Spinal cord (tissue), 10 donors: ENCODE measurements around the gene TGM3. TPM values are rescaled to one million over a fixed set of nuclear protein-coding genes. Genes with fewer than 3 reads are reported as not detected.
A peak's percentile ranks its signal among the peaks of the same experiment; 100 is the strongest.

Experiments used
- DNase-seq, 6 donors: peaks; one replicate each; pipeline versions ENCODE4 v3.0.0 to v3.0.0-alpha.2; 2013 to 2015; ENCODE audit warnings: low spot score in 6 of 6, low read depth in 4 of 6
- H3K27ac ChIP-seq: one replicate; pipeline ENCODE4 v1.5.1; 2013; ENCODE audit warnings: low read depth, low read length, control low read depth
- H3K27me3 ChIP-seq: one replicate; pipeline ENCODE4 v1.6.1; 2013; ENCODE audit warnings: low read length; ENCODE audit not compliant: control insufficient read depth, insufficient read depth
- H3K36me3 ChIP-seq: one replicate; pipeline ENCODE4 v1.6.1; 2013; ENCODE audit warnings: low read length; ENCODE audit not compliant: control insufficient read depth, insufficient read depth
- H3K4me1 ChIP-seq: one replicate; pipeline ENCODE4 v1.6.1; 2013; ENCODE audit warnings: low read length; ENCODE audit not compliant: control insufficient read depth, insufficient read depth
- H3K4me3 ChIP-seq: one replicate; pipeline ENCODE4 v1.5.1; 2013; ENCODE audit warnings: low read depth, low read length, control low read depth
- H3K9me3 ChIP-seq: one replicate; pipeline ENCODE4 v1.6.1; 2013; ENCODE audit warnings: low read length; ENCODE audit not compliant: control insufficient read depth, insufficient read depth
- WGBS: methylation state at CpG from one replicate; pipeline ENCODE4 v1.1.5; 2013; ENCODE audit warnings: missing lambda C conversion rate; ENCODE audit not compliant: insufficient coverage; 5-methylcytosine and 5-hydroxymethylcytosine counted together
- long read RNA-seq, 4 donors: transcript quantifications; one replicate each; lab custom pipeline, GENCODE V29; 2026
- polyA plus RNA-seq, 2 donors: library from polyadenylated mRNA; unstranded; fragments of 120-200 nt; gene quantifications; one replicate each; pipeline ENCODE4 v1.2.1, GENCODE V29; 2013; ENCODE audit not compliant: insufficient read length in 2 of 2
- total RNA-seq, 2 donors: library from RNA; depleted of rRNA in 1 of 2; stranded (reverse); fragments of 120-200 nt in 1 of 2; fragments of >200 nt in 1 of 2; gene quantifications; one replicate each; pipeline versions ENCODE4 v1.2.3 to v1.2.4, GENCODE V29; 2013 to 2014
- donor health status: healthy.

Gene TGM3, protein sequence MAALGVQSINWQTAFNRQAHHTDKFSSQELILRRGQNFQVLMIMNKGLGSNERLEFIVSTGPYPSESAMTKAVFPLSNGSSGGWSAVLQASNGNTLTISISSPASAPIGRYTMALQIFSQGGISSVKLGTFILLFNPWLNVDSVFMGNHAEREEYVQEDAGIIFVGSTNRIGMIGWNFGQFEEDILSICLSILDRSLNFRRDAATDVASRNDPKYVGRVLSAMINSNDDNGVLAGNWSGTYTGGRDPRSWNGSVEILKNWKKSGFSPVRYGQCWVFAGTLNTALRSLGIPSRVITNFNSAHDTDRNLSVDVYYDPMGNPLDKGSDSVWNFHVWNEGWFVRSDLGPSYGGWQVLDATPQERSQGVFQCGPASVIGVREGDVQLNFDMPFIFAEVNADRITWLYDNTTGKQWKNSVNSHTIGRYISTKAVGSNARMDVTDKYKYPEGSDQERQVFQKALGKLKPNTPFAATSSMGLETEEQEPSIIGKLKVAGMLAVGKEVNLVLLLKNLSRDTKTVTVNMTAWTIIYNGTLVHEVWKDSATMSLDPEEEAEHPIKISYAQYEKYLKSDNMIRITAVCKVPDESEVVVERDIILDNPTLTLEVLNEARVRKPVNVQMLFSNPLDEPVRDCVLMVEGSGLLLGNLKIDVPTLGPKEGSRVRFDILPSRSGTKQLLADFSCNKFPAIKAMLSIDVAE
- total RNA-seq (under 1 TPM; 0.39 to 0.40 TPM), polyA plus RNA-seq (1 to 10 TPM in 1 of 2 donors, under 1 TPM in 1; 0.39 to 1.3 TPM)
- long read RNA-seq, donor 1: 0 reads
- long read RNA-seq, donor 2: 0 reads
- long read RNA-seq, donor 3: 0 reads
- long read RNA-seq, donor 4: 0 reads

- no peak within 1 kb of the TSS for H3K27ac ChIP-seq
- no peaks in the 10 kb centered on the region for H3K27me3 ChIP-seq
- no peaks in the 10 kb centered on the region for H3K9me3 ChIP-seq
- peaks cover 4% of the 10 kb centered on the region for H3K4me1 ChIP-seq
- WGBS: 46% methylated on average over 13 of the region's 13 CpGs
- DNase-seq: peak in 2 of 6 donors; percentile 30 to 39
- no peaks in the 10 kb centered on the region for H3K36me3 ChIP-seq
- H3K4me3 ChIP-seq: no peak within 1 kb of the TSS
Observed at GRCh38 chr20:2295886-2296515, at the start of gene TGM3. TGM3 (plus strand) TSS chr20:2296001; CDS start chr20:2296064, 63 bp downstream.

GRCh38 chr20:2246069-2246491, 49.7 kb upstream of the TGM3 start:
- Histone ChIP-seq H3K27ac (no peak overlapping the region), H3K4me1 (peaks cover 12% of the 10 kb centered on the region), H3K36me3 (no peaks in the 10 kb centered on the region), H3K27me3 (no peaks in the 10 kb centered on the region), H3K9me3 (no peaks in the 10 kb centered on the region), H3K4me3 (no peak overlapping the region)
- 32% methylated on average over 2 of the region's 3 CpGs for WGBS
- DNase-seq: peak in 2 of 6 donors; percentile 38 to 39

- Histone ChIP-seq H3K27me3 (no peaks in the 10 kb centered on the region), H3K4me1 (peaks cover 12% of the 10 kb centered on the region), H3K36me3 (no peaks in the 10 kb centered on the region), H3K27ac (no peak overlapping the region), H3K9me3 (no peaks in the 10 kb centered on the region), H3K4me3 (no peak overlapping the region)
- 94% methylated on average over 5 of the region's 5 CpGs for WGBS
- DNase-seq: no peak
Observed at GRCh38 chr20:2248837-2249236, 47.0 kb upstream of the TGM3 start.

GRCh38 chr20:2249935-2250334, 45.9 kb upstream of the TGM3 start:
- H3K27me3 ChIP-seq: no peaks in the 10 kb centered on the region
- peaks cover 10% of the 10 kb centered on the region for H3K4me1 ChIP-seq
- H3K27ac ChIP-seq: no peak overlapping the region
- WGBS: 87% methylated on average over 2 of the region's 3 CpGs
- no peak overlapping the region for H3K4me3 ChIP-seq
- DNase-seq: no peak
- no peaks in the 10 kb centered on the region for H3K36me3 ChIP-seq
- no peaks in the 10 kb centered on the region for H3K9me3 ChIP-seq

DNA sequence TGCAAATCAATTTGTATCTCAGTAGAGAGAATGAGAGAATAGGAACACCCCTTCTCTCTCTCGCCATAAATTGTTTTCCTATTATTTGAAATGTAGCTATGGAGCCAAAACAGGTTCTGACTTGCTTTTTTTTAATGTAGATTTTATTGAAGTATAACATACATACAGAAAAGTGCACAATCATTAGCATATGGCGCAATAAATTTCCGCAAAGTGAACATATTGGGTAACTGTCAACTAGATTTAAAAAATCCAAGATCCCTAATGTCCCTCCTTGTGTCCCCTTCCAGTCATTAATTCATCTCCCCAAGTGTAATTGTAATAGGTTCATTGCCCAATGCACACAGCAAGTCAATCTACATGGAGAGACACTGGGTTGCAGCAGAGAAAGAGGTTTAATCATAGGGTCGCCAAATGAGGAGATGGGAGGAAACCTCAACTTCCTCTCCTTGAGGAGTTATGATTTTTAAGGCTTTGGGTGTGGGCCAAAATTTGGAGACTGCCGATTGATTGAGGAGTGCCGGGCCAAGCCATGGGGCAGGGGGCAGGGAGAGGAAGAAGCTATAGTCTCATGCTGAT, 43.3 kb upstream of the TGM3 start:
- no peaks in the 10 kb centered on the region for H3K36me3 ChIP-seq
- WGBS: 53% methylated on average over 3 of the region's 6 CpGs
- no peaks in the 10 kb centered on the region for H3K9me3 ChIP-seq
- no peaks in the 10 kb centered on the region for H3K4me1 ChIP-seq
- no peak overlapping the region for H3K4me3 ChIP-seq
- DNase-seq: no peak
- H3K27me3 ChIP-seq: no peaks in the 10 kb centered on the region
- H3K27ac ChIP-seq: no peak overlapping the region

DNA sequence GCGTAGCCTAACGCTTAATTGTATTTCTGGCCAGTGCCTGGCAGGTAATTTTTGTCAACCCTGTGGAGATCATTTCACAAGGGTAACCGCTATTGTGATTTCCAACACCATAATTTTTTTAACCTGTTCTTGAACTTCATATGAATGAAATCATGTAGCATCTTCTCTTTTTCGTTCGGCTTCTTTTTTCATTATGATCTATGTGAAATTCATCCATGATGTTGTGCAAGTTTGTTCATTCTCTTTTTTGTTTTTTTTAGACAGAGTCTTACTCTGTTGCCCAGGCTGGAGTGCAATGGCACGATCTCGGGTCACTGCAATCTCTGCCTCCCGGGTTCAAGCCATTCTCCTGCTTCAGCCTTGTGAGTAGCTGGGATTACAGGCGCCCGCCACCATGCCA, 42.5 kb upstream of the TGM3 start:
- no peak overlapping the region for H3K4me3 ChIP-seq
- no peaks in the 10 kb centered on the region for H3K27me3 ChIP-seq
- WGBS: 84% methylated on average over 7 of the region's 10 CpGs
- no peaks in the 10 kb centered on the region for H3K36me3 ChIP-seq
- no peaks in the 10 kb centered on the region for H3K9me3 ChIP-seq
- H3K4me1 ChIP-seq: no peaks in the 10 kb centered on the region
- DNase-seq: no peak
- no peak overlapping the region for H3K27ac ChIP-seq

GRCh38 chr20:2254333-2254732, 41.5 kb upstream of the TGM3 start:
- Histone ChIP-seq H3K27me3 (no peaks in the 10 kb centered on the region), H3K36me3 (no peaks in the 10 kb centered on the region), H3K9me3 (no peaks in the 10 kb centered on the region), H3K4me3 (no peak overlapping the region), H3K4me1 (no peaks in the 10 kb centered on the region), H3K27ac (no peak overlapping the region)
- no peak for DNase-seq
- WGBS: no CpG with 5 or more reads among the region's 1 CpG

- no peak for DNase-seq
- H3K27me3 ChIP-seq: no peaks in the 10 kb centered on the region
- no peaks in the 10 kb centered on the region for H3K9me3 ChIP-seq
- WGBS: 95% methylated on average over 6 of the region's 9 CpGs
- no peak overlapping the region for H3K4me3 ChIP-seq
- H3K4me1 ChIP-seq: no peaks in the 10 kb centered on the region
- H3K36me3 ChIP-seq: no peaks in the 10 kb centered on the region
- H3K27ac ChIP-seq: no peak overlapping the region
Observed at GRCh38 chr20:2255926-2256531, 39.8 kb upstream of the TGM3 start.

DNA sequence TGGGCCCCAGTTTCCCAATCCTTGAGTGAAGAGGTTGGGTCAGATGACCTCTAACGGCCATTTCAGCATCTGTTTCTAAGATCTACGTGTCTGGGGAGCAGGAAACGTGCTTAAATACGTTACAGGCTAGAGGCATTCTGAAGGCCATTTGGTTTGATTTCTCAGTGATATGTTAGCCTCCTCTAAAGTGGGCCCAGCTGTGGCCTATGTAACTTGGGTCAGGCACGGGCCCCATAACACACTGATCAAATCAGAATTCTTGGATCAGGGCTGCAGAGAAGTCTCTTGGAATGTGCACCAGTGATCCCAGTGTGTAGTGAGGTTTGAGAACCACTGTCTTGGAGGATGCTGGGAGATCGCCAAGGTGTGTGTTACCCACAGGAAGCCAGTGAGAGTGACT, 36.1 kb upstream of the TGM3 start:
- no peak overlapping the region for H3K4me3 ChIP-seq
- no peaks in the 10 kb centered on the region for H3K9me3 ChIP-seq
- H3K27ac ChIP-seq: no peak overlapping the region
- no peaks in the 10 kb centered on the region for H3K4me1 ChIP-seq
- no peaks in the 10 kb centered on the region for H3K27me3 ChIP-seq
- no peak for DNase-seq
- H3K36me3 ChIP-seq: no peaks in the 10 kb centered on the region
- WGBS: 83% methylated on average over 5 of the region's 6 CpGs
